HCT116 (cell line): ENCODE data around the gene MAN2A2.

ENCODE experiments used
- ELF1 ChIP-seq: IDR thresholded peaks from 2 replicates; pipeline ENCODE4 v1.6.1; 2012; ENCODE audit warnings: low read depth, borderline replicate concordance
- EZH2 ChIP-seq: fragments of 200-600 bp; sonication (generic); IDR thresholded peaks from 2 replicates; pipeline ENCODE4 v1.6.1; 2017; ENCODE audit warnings: antibody characterized with exemption, mixed run types
- TF ChIP-seq, protein P1 (sequence below), 3 experiments: fragments of 200-600 bp in 1 of 3; sonication (generic) in 1 of 3; IDR thresholded peaks in 2 of 3; conservative IDR thresholded peaks in 1 of 3; 2 replicates each; pipeline ENCODE4 v1.5.1; 2012 to 2017; ENCODE audit warnings: low read depth in 2 of 3, low read length in 2 of 3, antibody characterized with exemption in 1 of 3, borderline replicate concordance in 1 of 3, control low read depth in 1 of 3, mild to moderate bottlenecking in 1 of 3, mixed read lengths in 1 of 3, mixed run types in 1 of 3, moderate library complexity in 1 of 3; ENCODE audit not compliant: insufficient read depth in 1 of 3

- TF ChIP-seq, protein P1, sequence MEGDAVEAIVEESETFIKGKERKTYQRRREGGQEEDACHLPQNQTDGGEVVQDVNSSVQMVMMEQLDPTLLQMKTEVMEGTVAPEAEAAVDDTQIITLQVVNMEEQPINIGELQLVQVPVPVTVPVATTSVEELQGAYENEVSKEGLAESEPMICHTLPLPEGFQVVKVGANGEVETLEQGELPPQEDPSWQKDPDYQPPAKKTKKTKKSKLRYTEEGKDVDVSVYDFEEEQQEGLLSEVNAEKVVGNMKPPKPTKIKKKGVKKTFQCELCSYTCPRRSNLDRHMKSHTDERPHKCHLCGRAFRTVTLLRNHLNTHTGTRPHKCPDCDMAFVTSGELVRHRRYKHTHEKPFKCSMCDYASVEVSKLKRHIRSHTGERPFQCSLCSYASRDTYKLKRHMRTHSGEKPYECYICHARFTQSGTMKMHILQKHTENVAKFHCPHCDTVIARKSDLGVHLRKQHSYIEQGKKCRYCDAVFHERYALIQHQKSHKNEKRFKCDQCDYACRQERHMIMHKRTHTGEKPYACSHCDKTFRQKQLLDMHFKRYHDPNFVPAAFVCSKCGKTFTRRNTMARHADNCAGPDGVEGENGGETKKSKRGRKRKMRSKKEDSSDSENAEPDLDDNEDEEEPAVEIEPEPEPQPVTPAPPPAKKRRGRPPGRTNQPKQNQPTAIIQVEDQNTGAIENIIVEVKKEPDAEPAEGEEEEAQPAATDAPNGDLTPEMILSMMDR (IDR thresholded peaks at IDR 0.05 in 2 of 3, conservative IDR thresholded peaks at IDR 0.05 in 1 of 3; ENCODE audit: borderline replicate concordance in 1 of 3, insufficient read depth in 1 of 3, low read depth in 2 of 3, low read length in 2 of 3), result no peak
- TF ChIP-seq ELF1 (no peak), EZH2 (no peak)
Measured at GRCh38 chr15:90918034-90918788, 15.1 kb downstream of the MAN2A2 start.
